MCF 10A (cell line): ENCODE measurements around the gene SARDH. TPM values are rescaled to one million over a fixed set of nuclear protein-coding genes. Genes with fewer than 3 reads are reported as not detected.

Experiments
- BruUV-seq: library from RNA; stranded (reverse); fragments of 400-500 nt; replicated peaks from 2 replicates; lab custom pipeline; 2021; lab: Mats Ljungman, UMichigan
- CTCF ChIA-PET: fragments of 300-600 bp; sonication (Branson Sonifier 250); formaldehyde crosslinking; extraction: SDS; loops from one replicate; lab custom pipeline; 2021; ENCODE audit warnings: antibody characterized with exemption, inconsistent platforms; lab: Yijun Ruan, JAX
- POLR2A ChIA-PET: fragments of 300-600, 350-650 bp; sonication (Branson Sonifier 250); formaldehyde crosslinking; extraction: SDS; loops from one replicate; lab custom pipeline; 2020; ENCODE audit warnings: antibody characterized with exemption, inconsistent platforms; lab: Yijun Ruan, JAX
- DNase-seq: peaks from one replicate; pipeline ENCODE4 v3.0.0-alpha.2; 2018; ENCODE audit not compliant: unreplicated experiment
- H3K27ac Mint-ChIP-seq: one replicate; pipeline ENCODE4 v1.8.0; 2022; ENCODE audit warnings: mild to moderate bottlenecking, low read depth, mixed read lengths; ENCODE audit not compliant: unreplicated experiment
- H3K27me3 Mint-ChIP-seq: one replicate; pipeline ENCODE4 v1.8.0; 2022; ENCODE audit warnings: mixed read lengths; ENCODE audit not compliant: insufficient read depth, unreplicated experiment
- H3K36me3 Mint-ChIP-seq: one replicate; pipeline ENCODE4 v1.8.0; 2022; ENCODE audit warnings: mild to moderate bottlenecking, moderate library complexity, mixed read lengths; ENCODE audit not compliant: insufficient read depth, unreplicated experiment
- H3K4me1 Mint-ChIP-seq: one replicate; pipeline ENCODE4 v1.8.0; 2022; ENCODE audit warnings: mixed read lengths; ENCODE audit not compliant: insufficient read depth, unreplicated experiment
- H3K4me3 Mint-ChIP-seq: one replicate; pipeline ENCODE4 v1.8.0; 2022; ENCODE audit warnings: mild to moderate bottlenecking, moderate library complexity, mixed read lengths; ENCODE audit not compliant: unreplicated experiment
- H3K9me3 Mint-ChIP-seq: one replicate; pipeline ENCODE4 v1.8.0; 2022; ENCODE audit warnings: mixed read lengths; ENCODE audit not compliant: unreplicated experiment
- CTCF ChIP-seq: fragments of 200-600 bp; IDR thresholded peaks from one replicate; pipeline ENCODE4 v1.8.0; 2022; ENCODE audit warnings: antibody characterized with exemption, mild to moderate bottlenecking; ENCODE audit not compliant: unreplicated experiment
- intact Hi-C: fragments of 100-400 bp; cut with micrococcal nuclease; formaldehyde crosslinking; loops from 2 replicates; pipeline ENCODE4 v1.14.1; 2022
- total RNA-seq: library from RNA; stranded (reverse); gene quantifications from 2 replicates; pipeline ENCODE4 v1.2.3, GENCODE V29; 2022

Gene SARDH
- total RNA-seq, 1 experiment from 2014 or later: not detected

DNA sequence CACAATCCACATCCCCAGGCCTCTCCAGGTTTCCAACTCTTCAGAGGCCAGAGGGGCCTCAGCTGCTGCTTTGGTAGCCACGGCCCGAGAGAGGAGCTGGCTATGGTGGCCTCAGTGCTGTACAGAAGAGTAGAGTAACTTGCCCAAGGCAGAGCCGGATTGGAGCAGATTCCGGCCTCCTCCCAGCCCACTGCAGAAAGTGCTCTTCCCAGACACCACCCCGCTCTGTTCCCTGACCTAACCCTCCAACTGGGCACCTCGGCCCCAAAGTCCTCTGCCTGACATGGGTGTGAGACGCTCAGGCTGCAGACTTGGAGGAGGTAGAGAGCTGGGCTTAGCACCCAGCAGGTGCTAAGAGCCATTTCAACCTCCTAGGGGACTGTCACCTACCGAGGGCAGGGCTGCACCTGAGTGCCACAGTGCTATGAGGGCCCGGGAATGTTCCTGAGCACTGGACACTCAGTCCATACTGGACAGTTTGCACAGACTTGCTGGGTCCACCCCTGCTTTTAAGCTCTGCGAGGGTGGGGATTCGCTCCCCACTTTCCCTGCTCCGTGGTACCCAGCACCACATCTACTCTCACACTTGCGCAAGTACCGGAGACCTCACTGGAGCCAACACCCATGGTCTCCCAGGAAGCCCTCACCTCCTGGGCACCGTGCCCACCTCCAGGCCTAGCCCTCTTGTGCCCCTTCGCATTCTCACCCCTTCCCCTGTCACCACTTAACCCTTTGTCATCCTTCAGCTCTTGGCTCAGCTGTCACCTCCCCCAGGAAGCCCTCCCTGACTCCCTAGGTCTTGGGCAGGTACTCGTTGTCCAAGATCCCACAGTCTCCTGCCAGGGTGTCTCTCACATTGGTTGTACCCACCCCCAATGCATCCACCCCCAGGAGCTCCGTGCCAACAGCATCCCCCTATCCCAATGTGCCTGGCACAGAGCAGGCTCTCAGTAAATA, 52.2 kb downstream of the SARDH start:
- TF ChIP-seq CTCF: no peak
- Mint-ChIP-seq H3K27ac (no peak overlapping the region), H3K4me3 (no peak overlapping the region), H3K36me3 (peaks cover 6% of the 10 kb centered on the region), H3K4me1 (no peaks in the 10 kb centered on the region), H3K27me3 (peaks cover 34% of the 10 kb centered on the region), H3K9me3 (no peaks in the 10 kb centered on the region)
- BruUV-seq: no TSS peak
- POLR2A ChIA-PET: no interaction called here
- intact Hi-C loops: no loop called here
- no peak for DNase-seq
- CTCF ChIA-PET: no interaction called here

DNA sequence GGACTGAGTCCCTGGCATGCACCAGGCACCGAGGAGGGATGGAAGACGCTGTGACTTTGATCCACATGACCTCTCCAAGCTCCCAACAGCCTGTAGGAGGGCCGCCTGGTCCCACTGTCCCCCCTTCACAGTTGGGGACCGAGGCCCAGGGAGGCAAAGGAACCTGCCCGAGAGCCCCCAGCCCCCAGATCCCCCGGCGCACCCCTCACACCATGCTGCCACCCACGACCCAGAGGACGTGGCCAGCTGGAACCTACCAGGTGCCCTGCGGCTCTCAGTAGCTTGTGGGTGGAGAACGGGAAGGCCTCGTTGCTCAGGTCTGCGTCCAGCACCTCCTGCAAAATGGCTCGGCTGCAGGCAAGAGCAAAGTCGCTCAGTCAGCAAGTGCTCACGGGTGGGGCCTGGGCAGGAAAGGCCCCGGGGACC, 53.2 kb downstream of the SARDH start:
- ChIA-PET CTCF (no interaction called here), POLR2A (interaction anchor here (0.6 kb wide), 2 partner anchors 536 to 650 kb away, joined by 3 read pairs; no protein-coding TSS in a partner anchor)
- peaks cover 34% of the 10 kb centered on the region for H3K27me3 Mint-ChIP-seq
- intact Hi-C loops: no loop called here
- no peaks in the 10 kb centered on the region for H3K4me1 Mint-ChIP-seq
- no peak overlapping the region for H3K27ac Mint-ChIP-seq
- H3K36me3 Mint-ChIP-seq: peaks cover 6% of the 10 kb centered on the region
- no TSS peak for BruUV-seq
- TF ChIP-seq CTCF: no peak
- no peak for DNase-seq
- H3K9me3 Mint-ChIP-seq: no peaks in the 10 kb centered on the region
- H3K4me3 Mint-ChIP-seq: no peak overlapping the region

DNA sequence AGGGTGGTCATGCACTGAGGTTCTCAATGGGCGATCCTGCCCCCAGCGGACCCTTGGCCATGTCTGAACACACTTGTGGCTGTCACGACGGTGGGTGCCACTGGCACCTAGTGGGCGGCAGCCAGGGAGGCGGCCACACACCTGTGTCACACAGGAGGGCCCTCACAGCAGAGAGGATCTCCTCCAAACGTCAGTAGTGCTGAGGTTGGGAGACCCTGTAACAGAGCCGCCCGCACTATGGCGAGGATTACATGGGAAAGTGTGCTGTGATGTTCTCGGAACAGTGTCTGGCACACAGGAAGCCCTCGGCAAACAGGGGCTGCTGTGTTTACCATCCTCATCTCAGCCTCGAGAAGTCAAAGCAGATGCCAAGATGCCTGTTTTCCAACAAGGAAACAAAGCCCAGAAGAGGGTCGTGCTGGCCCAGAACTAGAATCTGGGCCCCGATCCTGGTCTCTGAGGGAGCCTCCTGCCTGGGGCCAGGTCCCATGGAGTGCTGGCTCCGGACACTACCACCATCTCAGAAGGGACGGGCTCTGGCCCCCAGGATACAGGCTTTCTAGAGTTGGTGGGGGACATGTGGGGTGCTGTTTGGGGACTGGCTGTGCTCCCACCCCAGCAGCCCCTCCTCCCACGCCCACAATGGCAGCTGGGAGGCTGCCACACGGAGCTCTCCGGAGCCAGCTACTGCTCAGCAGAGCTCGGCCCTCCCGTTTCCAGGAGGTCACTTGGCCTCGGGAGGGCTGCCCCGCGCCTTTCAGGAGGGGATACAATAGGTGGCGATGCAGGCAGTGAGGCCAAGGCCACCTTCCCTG, 53.8 kb downstream of the SARDH start:
- intact Hi-C loops: no loop called here
- CTCF ChIA-PET: no interaction called here
- peaks cover 36% of the 10 kb centered on the region for H3K27me3 Mint-ChIP-seq

More for the DNA sequence above, 53.8 kb downstream of the SARDH start:
- DNase-seq: no peak
- no peaks in the 10 kb centered on the region for H3K36me3 Mint-ChIP-seq
- no peaks in the 10 kb centered on the region for H3K4me1 Mint-ChIP-seq
- no peak overlapping the region for H3K27ac Mint-ChIP-seq
- POLR2A ChIA-PET: interaction anchor here (0.6 kb wide), 2 partner anchors 535 to 651 kb away, joined by 3 read pairs; no protein-coding TSS in a partner anchor
- TF ChIP-seq CTCF: no peak
- H3K4me3 Mint-ChIP-seq: no peak overlapping the region
- H3K9me3 Mint-ChIP-seq: no peaks in the 10 kb centered on the region
- BruUV-seq: no TSS peak
